MCF 10A (cell line): ENCODE results near the gene ZNF101. TPM values are rescaled to one million over a fixed set of nuclear protein-coding genes. Genes with fewer than 3 reads are reported as not detected.
"Not testable (repeated sequence)": the region's sequence is repeated elsewhere in the genome, so short reads cannot be mapped to it uniquely, and the experiment has no call there.

Experiments
- BruUV-seq: library from RNA; stranded (reverse); fragments of 400-500 nt; replicated peaks from 2 replicates; lab custom pipeline; 2021; lab: Mats Ljungman, UMichigan
- CTCF ChIA-PET: fragments of 300-600 bp; sonication (Branson Sonifier 250); formaldehyde crosslinking; extraction: SDS; loops from one replicate; lab custom pipeline; 2021; ENCODE audit warnings: antibody characterized with exemption, inconsistent platforms; lab: Yijun Ruan, JAX
- POLR2A ChIA-PET: fragments of 300-600, 350-650 bp; sonication (Branson Sonifier 250); formaldehyde crosslinking; extraction: SDS; loops from one replicate; lab custom pipeline; 2020; ENCODE audit warnings: antibody characterized with exemption, inconsistent platforms; lab: Yijun Ruan, JAX
- DNase-seq: peaks from one replicate; pipeline ENCODE4 v3.0.0-alpha.2; 2018; ENCODE audit not compliant: unreplicated experiment
- H3K27ac Mint-ChIP-seq: one replicate; pipeline ENCODE4 v1.8.0; 2022; ENCODE audit warnings: mild to moderate bottlenecking, low read depth, mixed read lengths; ENCODE audit not compliant: unreplicated experiment
- H3K27me3 Mint-ChIP-seq: one replicate; pipeline ENCODE4 v1.8.0; 2022; ENCODE audit warnings: mixed read lengths; ENCODE audit not compliant: insufficient read depth, unreplicated experiment
- H3K36me3 Mint-ChIP-seq: one replicate; pipeline ENCODE4 v1.8.0; 2022; ENCODE audit warnings: mild to moderate bottlenecking, moderate library complexity, mixed read lengths; ENCODE audit not compliant: insufficient read depth, unreplicated experiment
- H3K4me1 Mint-ChIP-seq: one replicate; pipeline ENCODE4 v1.8.0; 2022; ENCODE audit warnings: mixed read lengths; ENCODE audit not compliant: insufficient read depth, unreplicated experiment
- H3K4me3 Mint-ChIP-seq: one replicate; pipeline ENCODE4 v1.8.0; 2022; ENCODE audit warnings: mild to moderate bottlenecking, moderate library complexity, mixed read lengths; ENCODE audit not compliant: unreplicated experiment
- H3K9me3 Mint-ChIP-seq: one replicate; pipeline ENCODE4 v1.8.0; 2022; ENCODE audit warnings: mixed read lengths; ENCODE audit not compliant: unreplicated experiment
- CTCF ChIP-seq: fragments of 200-600 bp; IDR thresholded peaks from one replicate; pipeline ENCODE4 v1.8.0; 2022; ENCODE audit warnings: antibody characterized with exemption, mild to moderate bottlenecking; ENCODE audit not compliant: unreplicated experiment
- intact Hi-C: fragments of 100-400 bp; cut with micrococcal nuclease; formaldehyde crosslinking; loops from 2 replicates; pipeline ENCODE4 v1.14.1; 2022
- total RNA-seq: library from RNA; stranded (reverse); gene quantifications from 2 replicates; pipeline ENCODE4 v1.2.3, GENCODE V29; 2022

Gene ZNF101
- total RNA-seq, 1 experiment from 2014 or later, result 8.6 TPM

GRCh38 chr19:19697589-19697988 lies 28.9 kb downstream of the ZNF101 start:
- Mint-ChIP-seq H3K4me1 (no peaks in the 10 kb centered on the region), H3K4me3 (no peak overlapping the region)

GRCh38 chr19:19700493-19700892 lies 31.9 kb downstream of the ZNF101 start:
- intact Hi-C loops, H3K4me1 Mint-ChIP-seq, DNase-seq, H3K36me3 Mint-ChIP-seq, H3K4me3 Mint-ChIP-seq, CTCF ChIA-PET, H3K27ac Mint-ChIP-seq, H3K9me3 Mint-ChIP-seq, BruUV-seq, H3K27me3 Mint-ChIP-seq: not testable (repeated sequence)
- POLR2A ChIA-PET, result interaction anchor here (0.5 kb wide), 1 partner anchor 56 kb away, joined by 3 read pairs; no protein-coding TSS in a partner anchor

More at GRCh38 chr19:19697589-19697988, 28.9 kb downstream of the ZNF101 start:
- H3K27ac Mint-ChIP-seq, result no peak overlapping the region
- TF ChIP-seq CTCF, result no peak
- intact Hi-C loops, result no loop called here
- no peaks in the 10 kb centered on the region for H3K36me3 Mint-ChIP-seq
- no peaks in the 10 kb centered on the region for H3K9me3 Mint-ChIP-seq
- ChIA-PET CTCF (no interaction called here), POLR2A (no interaction called here)
- no peaks in the 10 kb centered on the region for H3K27me3 Mint-ChIP-seq
- DNase-seq, result no peak
- BruUV-seq, result no TSS peak

GRCh38 chr19:19704836-19705235 lies 36.2 kb downstream of the ZNF101 start:
- no TSS peak for BruUV-seq
- ChIA-PET POLR2A (interaction anchor here (0.8 kb wide), 1 partner anchor 28 kb away, joined by 3 read pairs; no protein-coding TSS in a partner anchor), CTCF (interaction anchor here (0.6 kb wide), 1 partner anchor 13 kb away, joined by 3 read pairs; no protein-coding TSS in a partner anchor)
- intact Hi-C loops, result no loop called here
- TF ChIP-seq CTCF, result no peak
- H3K4me1 Mint-ChIP-seq, result no peaks in the 10 kb centered on the region
- peaks cover 27% of the 10 kb centered on the region for H3K36me3 Mint-ChIP-seq
- no peak overlapping the region for H3K4me3 Mint-ChIP-seq
- peaks cover 4% of the 10 kb centered on the region for H3K9me3 Mint-ChIP-seq
- H3K27me3 Mint-ChIP-seq, result no peaks in the 10 kb centered on the region
- no peak overlapping the region for H3K27ac Mint-ChIP-seq
- no peak for DNase-seq

- no peak for TF ChIP-seq CTCF
- intact Hi-C loops, result no loop called here
- Mint-ChIP-seq H3K27me3 (no peaks in the 10 kb centered on the region), H3K4me3 (no peak overlapping the region), H3K9me3 (peaks cover 8% of the 10 kb centered on the region), H3K27ac (no peak overlapping the region), H3K36me3 (peaks cover 70% of the 10 kb centered on the region), H3K4me1 (no peaks in the 10 kb centered on the region)
- POLR2A ChIA-PET, result no interaction called here
- no peak for DNase-seq
- CTCF ChIA-PET, result interaction anchor here (0.6 kb wide), 2 partner anchors 82 to 536 kb away, joined by 3 read pairs; partner anchors contain the start of gene LPAR2
- TSS peak; percentile 11 for BruUV-seq
Observed at GRCh38 chr19:19710506-19710905, 41.9 kb downstream of the ZNF101 start.
